HG03139 (cell line): ENCODE results near the gene VSTM1.
A peak's percentile ranks its signal among the peaks of the same experiment; 100 is the strongest.
"Not testable (repeated sequence)": the region's sequence is repeated elsewhere in the genome, so short reads cannot be mapped to it uniquely, and the experiment has no call there.

ENCODE experiments used
- ATAC-seq: cut with Tn5 transposase; IDR thresholded peaks from one replicate; pipeline ENCODE4 v1.9.1; 2021; ENCODE audit not compliant: unreplicated experiment

The VSTM1 gene, protein sequence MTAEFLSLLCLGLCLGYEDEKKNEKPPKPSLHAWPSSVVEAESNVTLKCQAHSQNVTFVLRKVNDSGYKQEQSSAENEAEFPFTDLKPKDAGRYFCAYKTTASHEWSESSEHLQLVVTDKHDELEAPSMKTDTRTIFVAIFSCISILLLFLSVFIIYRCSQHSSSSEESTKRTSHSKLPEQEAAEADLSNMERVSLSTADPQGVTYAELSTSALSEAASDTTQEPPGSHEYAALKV

DNA sequence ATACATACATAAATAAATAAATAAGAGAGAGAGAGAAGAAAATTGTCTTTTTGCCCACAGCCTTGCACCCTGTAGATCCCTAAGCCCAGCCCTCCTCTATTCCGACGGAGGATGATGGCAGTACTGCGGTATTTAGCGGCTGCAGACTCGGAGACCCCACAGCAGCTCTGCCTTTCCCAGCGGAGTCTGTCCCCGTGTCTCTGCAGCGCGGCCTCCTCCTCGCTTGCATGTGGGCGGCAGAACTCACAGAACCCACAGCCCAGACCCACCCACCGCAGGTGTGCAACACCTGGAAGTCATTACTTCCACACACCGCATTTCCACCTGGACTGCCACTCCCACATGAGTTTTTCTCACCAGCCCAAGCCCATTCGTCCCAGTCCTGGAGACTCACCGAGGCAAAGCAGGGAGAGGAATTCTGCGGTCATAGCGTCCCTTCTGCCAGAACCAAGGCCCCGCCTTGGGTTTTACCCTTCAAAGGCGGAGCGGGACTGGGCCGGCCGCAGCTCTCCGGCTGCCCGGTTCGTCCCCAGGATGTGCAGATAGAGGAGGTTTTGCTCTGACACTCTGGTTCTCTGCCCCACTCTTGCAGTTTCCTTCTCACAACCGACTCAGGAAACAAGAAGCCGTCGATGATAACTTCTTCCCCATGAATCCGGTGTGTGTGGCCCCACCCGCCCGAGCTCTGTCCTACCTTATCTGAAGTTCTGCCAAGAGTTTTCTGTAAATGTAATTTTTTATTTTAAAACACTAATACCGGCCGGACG, at the start of gene VSTM1:
VSTM1 (minus strand) TSS at position 548 of the 767 bp plus-strand sequence; CDS start at position 428, 120 bp downstream.
- no peak for ATAC-seq

DNA sequence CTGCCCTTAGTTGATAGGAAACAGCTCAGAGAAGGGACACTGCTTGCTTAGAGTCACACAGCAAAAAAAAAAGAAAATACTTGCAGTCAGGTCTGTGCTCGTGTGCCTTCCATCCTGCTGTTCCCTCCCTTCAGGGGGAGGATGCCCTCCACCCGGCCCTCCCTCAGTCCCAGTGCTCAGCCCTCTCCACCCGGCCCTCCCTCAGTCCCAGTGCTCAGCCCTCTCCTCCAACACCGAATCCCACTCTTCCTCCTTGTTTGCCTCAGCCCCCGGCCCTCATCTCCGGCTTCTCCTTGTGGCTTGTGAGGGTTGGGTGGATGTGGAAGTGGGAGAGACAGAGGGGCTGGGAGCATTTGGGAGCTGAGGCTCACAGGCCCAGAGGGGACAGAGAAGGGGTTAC, 46.0 kb upstream of the VSTM1 start:
- ATAC-seq, result no peak

GRCh38 chr19:54108496-54108895, 44.8 kb upstream of the VSTM1 start:
- no peak for ATAC-seq

DNA sequence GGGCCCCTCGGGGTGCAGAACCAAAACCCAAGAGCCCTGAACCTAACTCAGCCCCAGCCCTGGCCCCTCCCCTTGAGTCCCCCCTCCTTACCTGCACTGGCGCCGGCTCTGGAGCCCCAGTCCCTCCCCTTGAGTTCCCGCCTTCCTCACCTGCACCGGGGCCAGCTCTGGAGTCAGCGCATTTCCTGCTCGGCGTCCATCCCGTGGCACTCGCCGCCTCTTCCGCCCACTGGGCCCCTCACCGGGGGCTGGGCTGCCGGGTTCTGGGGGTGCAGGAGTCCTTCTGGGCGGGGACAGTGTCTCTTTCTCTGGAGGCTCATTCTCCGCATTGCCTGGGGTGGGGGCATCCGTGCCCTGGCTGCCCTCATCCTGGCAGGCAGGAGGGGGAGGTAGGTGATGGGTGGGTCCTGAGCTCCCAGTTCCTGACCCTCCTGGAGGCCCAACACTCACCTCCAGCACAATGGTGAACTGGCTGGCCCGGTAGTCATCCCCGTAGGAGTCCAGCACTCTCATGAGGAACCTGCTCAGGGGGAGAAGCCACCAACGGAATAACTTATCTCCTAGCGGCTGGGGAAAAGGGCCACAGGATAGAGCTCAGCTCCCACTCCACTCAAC, 44.3 kb upstream of the VSTM1 start:
- ATAC-seq, result no peak

GRCh38 chr19:54106716-54107115, 43.0 kb upstream of the VSTM1 start:
- no peak for ATAC-seq

- ATAC-seq, result no peak
These were observed 42.1 kb upstream of the VSTM1 start for GRCh38 chr19:54105796-54106195.

DNA sequence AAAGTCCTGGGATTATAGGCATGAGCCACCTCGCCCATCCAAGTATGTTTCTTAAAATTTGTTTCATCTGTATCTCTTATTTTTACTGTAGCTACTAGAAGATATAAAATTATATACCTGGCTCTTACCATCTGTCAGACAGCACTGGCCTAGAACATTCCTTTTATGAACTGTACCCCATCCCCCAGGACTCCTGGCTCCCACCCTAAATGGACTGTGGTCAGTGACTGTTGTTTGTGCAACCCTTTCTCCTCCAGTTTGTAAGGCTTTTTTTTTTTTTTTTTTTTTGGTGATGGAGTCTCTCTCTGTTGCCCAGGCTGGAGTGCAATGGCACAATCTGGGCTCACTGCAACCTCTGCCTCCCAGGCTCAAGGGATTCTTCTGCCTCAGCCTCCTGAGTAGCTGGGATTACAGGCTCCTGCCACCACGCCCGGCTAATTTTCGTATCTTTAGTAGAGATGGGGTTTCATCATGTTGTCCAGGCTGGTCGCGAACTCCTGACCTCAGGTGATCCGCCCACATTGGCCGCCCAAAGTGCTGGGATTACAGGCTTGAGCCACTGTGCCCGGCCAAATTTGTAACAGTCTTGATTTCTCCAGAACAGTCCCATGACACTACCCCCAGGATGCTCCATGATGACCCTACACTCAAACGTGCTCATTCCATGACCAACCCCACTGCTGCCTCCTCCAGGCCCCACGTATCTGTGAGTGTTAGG, 41.5 kb upstream of the VSTM1 start:
- no peak for ATAC-seq

DNA sequence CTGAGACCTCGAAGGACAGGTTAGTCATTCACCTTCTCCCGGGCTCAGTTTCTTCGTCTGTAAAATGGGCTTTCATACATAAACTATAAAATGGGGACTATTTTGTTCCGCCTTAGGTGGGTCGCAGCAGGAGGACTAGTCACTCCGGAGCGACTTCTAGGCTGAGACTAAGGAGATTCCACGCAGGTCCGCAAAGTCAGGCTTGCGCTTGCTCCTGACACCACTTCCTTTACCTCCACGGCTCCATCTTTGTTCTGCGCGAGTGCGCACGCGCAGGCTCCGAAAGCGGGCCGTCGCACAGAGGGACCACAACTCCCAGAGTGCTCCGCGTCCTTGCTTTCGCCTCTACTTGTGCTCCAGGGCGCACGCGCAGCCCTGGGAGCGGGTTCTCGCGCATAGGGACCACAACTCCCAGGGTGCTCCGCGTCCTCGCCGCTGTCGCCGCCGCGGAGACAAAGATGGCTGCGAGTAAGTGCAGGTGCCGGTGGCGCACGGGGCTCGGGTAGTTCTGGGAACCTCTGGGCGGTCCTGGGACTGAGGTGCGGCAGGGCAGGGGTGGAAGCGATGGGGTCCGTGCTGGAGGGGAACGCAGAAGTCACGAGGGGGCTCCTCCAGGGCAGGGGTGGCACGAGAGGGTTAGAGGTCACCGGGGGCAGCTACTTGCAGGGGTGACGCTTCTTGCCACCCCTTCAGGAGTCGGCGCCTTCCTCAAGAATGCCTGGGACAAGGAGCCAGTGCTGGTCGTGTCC, 38.9 kb upstream of the VSTM1 start, which contains the start of gene NDUFA3:
NDUFA3 (plus strand) TSS at position 435 of the 749 bp plus-strand sequence; CDS start at position 459, 24 bp downstream.
- ATAC-seq, result peak; percentile 97

DNA sequence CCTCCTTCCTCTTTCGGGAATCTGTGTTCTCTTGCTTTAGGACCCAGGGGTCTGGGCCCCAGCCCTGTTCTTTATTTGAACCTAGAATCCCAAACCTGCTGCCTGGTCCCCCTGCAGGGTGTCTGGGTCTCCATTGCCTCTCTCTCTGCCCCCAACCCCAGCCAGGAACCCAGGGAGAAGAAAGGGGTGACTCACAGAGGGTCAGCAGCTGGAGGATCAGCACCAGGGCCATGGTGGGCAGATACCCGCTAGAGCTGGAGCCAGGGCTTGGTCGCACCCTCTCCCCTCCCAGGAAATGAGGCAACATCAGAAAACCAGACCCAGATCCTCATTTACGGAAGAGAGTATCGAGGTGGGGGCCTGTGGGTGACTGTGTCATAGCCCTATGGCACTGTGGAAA, 36.9 kb upstream of the VSTM1 start, which contains the start of gene OSCAR:
OSCAR (minus strand) TSS at position 243 of the 400 bp plus-strand sequence; CDS start at position 232, 11 bp downstream.
- ATAC-seq, result no peak

DNA sequence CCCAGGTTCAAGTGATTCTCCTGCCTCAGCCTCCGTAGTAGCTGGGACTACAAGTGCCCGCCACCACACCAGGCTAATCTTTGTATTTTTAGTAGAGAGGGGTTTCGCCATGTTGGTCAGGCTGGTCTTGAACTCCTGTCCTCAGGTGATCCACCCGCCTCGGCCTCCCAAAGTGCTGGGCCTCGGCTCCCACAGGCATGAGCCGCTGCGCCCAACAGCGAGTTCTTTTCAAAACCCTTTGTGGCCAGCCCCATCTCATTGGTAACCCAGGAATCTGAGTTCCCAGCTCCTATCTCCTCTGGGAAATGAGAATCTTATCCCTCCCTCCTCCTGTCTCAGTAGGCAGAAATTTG, 36.2 kb upstream of the VSTM1 start:
- ATAC-seq, result not testable (repeated sequence)

DNA sequence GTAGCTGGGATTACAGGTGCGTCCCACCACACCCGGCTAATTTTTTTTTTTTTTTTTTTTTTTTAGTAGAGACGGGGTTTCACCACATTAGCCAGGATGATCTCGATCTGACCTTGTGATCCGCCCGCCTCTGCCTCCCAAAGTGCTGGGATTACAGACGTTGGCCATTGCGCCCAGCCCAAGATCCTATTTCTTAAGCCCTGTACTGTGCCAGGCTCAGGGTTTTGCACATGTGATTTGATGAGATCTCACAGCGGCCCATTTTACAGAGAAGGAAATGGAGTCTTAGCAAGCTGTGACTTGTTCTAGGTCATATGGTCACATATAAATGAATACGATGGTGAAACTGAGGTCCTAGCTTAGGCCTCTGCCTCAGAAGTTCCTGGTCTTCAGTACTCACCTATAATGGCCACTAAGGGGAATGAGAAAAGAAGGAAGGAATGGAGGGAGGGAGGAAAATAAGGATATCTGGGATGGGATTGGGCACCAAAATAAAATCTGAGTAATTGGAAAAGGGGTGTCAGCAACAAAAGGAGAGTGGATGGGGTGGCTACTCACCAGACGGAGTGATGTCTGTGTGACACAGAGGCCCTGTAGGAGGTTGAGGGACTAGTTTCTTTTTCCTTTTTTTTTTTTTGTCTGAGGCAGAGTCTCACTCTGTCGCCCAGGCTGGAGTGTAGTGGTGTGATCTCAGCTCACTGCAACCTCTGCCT, 35.6 kb upstream of the VSTM1 start:
- ATAC-seq, result no peak

GRCh38 chr19:54096617-54097106, 33.0 kb upstream of the VSTM1 start:
- ATAC-seq, result no peak

GRCh38 chr19:54095859-54096616, 32.3 kb upstream of the VSTM1 start:
- not testable (repeated sequence) for ATAC-seq

DNA sequence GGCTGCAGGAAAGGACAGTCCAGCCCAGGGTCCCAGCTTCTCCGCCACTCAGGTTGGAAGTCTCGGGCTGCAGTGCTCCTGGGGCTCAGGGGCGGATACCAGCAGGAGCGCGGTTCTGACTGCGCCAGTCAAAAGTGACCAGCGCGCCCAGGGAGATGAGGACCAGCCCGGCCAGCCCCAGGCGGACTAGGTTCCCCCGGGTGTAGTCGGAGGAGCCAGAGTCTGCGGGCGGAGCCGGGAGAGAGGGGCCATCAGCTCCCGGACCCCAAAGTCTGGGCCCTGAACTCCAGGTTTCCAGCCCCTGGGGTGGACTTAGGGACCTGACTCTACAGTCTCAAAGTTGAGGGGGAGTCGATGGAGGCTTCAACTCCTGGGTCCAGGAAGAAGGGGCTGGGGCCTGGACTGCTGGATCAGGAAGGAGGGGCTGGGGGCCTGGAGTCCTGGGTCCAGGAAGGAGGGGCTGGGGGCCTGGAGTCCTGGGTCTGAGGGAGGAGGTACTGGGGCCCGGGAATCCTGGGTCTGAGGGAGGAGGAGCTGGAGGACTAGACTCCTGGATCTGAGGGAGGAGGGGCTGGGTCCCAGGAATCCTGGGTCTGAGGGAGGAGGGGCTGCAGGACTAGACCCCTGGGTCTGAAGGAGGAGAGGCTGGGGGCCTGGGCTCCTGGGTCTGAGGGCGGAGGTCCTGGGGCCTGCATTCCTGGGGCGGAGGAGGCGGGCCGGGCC, 31.6 kb upstream of the VSTM1 start:
- ATAC-seq, result no peak

- ATAC-seq, result no peak
These were observed 30.8 kb upstream of the VSTM1 start for GRCh38 chr19:54094426-54095000.

DNA sequence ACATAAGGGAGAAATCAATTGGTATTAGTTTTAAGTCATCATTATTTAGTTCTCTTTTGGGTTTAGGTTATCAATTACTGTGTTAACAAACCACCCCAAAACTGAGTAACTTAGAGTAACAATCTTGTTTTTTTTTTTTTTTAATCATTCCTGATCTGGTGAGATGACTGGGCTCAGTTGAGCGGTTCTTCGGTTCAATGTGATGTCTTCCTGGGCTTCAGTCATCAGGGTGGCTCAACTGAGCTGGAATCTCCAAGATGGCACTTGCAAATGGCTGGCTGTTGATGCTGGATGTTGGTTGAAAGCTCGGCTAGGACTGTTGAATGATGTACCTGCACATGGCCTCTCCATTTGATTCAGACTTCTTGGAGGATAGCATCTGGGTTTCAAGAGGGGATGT, 20.7 kb upstream of the VSTM1 start:
- no peak for ATAC-seq

- ATAC-seq, result no peak
These were observed 17.3 kb upstream of the VSTM1 start, which contains the start of gene TARM1 for GRCh38 chr19:54081032-54081431. Gene TARM1 (minus strand): TSS chr19:54081365. CDS start chr19:54081340, 25 bp downstream.

DNA sequence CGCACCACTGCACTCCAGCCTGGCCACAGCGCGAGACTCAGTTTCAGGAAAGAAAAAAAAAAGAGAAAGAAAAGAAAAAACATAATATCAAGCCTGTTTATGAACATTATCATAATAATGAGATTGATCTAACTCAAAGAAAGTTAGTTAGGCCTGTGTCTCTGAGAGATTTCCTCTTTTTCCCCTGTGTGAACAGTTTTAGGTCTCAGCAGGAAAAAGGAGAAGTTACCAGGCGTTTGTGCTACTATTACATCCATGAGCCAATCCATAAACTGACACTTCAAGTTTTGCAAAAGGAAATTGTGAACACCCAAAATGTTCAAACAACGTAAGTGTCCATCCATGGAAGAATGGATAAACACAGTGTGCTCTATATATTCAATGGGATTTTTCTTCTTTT, 13.6 kb upstream of the VSTM1 start:
- ATAC-seq, result no peak
